Urinary bladder (tissue), 4 donors: ENCODE measurements around the gene BARHL2. TPM values are rescaled to one million over a fixed set of nuclear protein-coding genes. Genes with fewer than 3 reads are reported as not detected.

ENCODE experiments used
- DNase-seq: peaks from one replicate; pipeline ENCODE4 v3.0.0-alpha.2; 2015; ENCODE audit errors: extremely low spot score
- H3K27ac ChIP-seq: one replicate; pipeline ENCODE4 v1.5.1; 2013; ENCODE audit warnings: low read depth, mild to moderate bottlenecking, moderate library complexity
- H3K36me3 ChIP-seq: one replicate; pipeline ENCODE4 v1.6.1; 2013; ENCODE audit warnings: mild to moderate bottlenecking, moderate library complexity; ENCODE audit not compliant: insufficient read depth
- H3K4me1 ChIP-seq: one replicate; pipeline ENCODE4 v1.6.1; 2013; ENCODE audit warnings: mild to moderate bottlenecking, moderate library complexity; ENCODE audit not compliant: insufficient read depth
- H3K4me3 ChIP-seq: one replicate; pipeline ENCODE4 v1.5.1; 2013; ENCODE audit warnings: low read depth, low read length
- WGBS: extraction: QIAGEN DNeasy Blood & Tissue Kit; methylation state at CpG from one replicate; pipeline ENCODE4 v1.1.7; 2013; 5-methylcytosine and 5-hydroxymethylcytosine counted together
- polyA plus RNA-seq: library from polyadenylated mRNA; stranded (reverse); fragments of 200-250 nt; gene quantifications from one replicate; pipeline ENCODE4 v1.2.3, GENCODE V29; 2013
- total RNA-seq: library from RNA; depleted of rRNA; stranded (reverse); fragments of >200 nt; gene quantifications from one replicate; pipeline ENCODE4 v1.2.3, GENCODE V29; 2014
- donor health status: healthy with polysubstance abuse.
- donor health status: healthy.

BARHL2 gene
- not detected for total RNA-seq
- not detected for polyA plus RNA-seq

- H3K4me1 ChIP-seq, result peaks cover 2% of the 10 kb centered on the region
- 3% methylated on average over 58 of the region's 58 CpGs for WGBS
- H3K27ac ChIP-seq, result no peak within 1 kb of the TSS
- H3K4me3 ChIP-seq, result peak within 1 kb of the TSS; percentile 46
- DNase-seq, result no peak
- no peaks in the 10 kb centered on the region for H3K36me3 ChIP-seq
These were observed at the start of gene BARHL2 for GRCh38 chr1:90716552-90717355. Gene BARHL2, minus strand, starts transcription at chr1:90717302. Its CDS starts 107 bp downstream, at chr1:90717195.

- no peak overlapping the region for H3K4me3 ChIP-seq
- no peaks in the 10 kb centered on the region for H3K36me3 ChIP-seq
- H3K4me1 ChIP-seq, result no peaks in the 10 kb centered on the region
- DNase-seq, result no peak
- no peak overlapping the region for H3K27ac ChIP-seq
- WGBS, result 82% methylated on average over 6 of the region's 6 CpGs
These were observed 46.8 kb upstream of the BARHL2 start for GRCh38 chr1:90763930-90764329.

GRCh38 chr1:90763506-90763905, 46.4 kb upstream of the BARHL2 start:
- Histone ChIP-seq H3K27ac (no peak overlapping the region), H3K36me3 (no peaks in the 10 kb centered on the region), H3K4me1 (no peaks in the 10 kb centered on the region), H3K4me3 (no peak overlapping the region)
- WGBS, result 73% methylated on average over 3 of the region's 3 CpGs
- DNase-seq, result no peak

- WGBS, result 20% methylated on average over 12 of the region's 12 CpGs
- H3K4me3 ChIP-seq, result no peak overlapping the region
- no peaks in the 10 kb centered on the region for H3K36me3 ChIP-seq
- H3K4me1 ChIP-seq, result no peaks in the 10 kb centered on the region
- DNase-seq, result no peak
- H3K27ac ChIP-seq, result no peak overlapping the region
These were observed 44.9 kb upstream of the BARHL2 start for GRCh38 chr1:90761781-90762589.

- no peaks in the 10 kb centered on the region for H3K36me3 ChIP-seq
- no peaks in the 10 kb centered on the region for H3K4me1 ChIP-seq
- 58% methylated on average over 7 of the region's 7 CpGs for WGBS
- no peak overlapping the region for H3K27ac ChIP-seq
- DNase-seq, result no peak
- no peak overlapping the region for H3K4me3 ChIP-seq
These were observed 44.1 kb upstream of the BARHL2 start for GRCh38 chr1:90761156-90761555.

GRCh38 chr1:90753556-90753955, 36.5 kb upstream of the BARHL2 start:
- H3K36me3 ChIP-seq, result no peaks in the 10 kb centered on the region
- no peak for DNase-seq
- 70% methylated on average over 1 of the region's 1 CpG for WGBS
- no peak overlapping the region for H3K27ac ChIP-seq
- no peaks in the 10 kb centered on the region for H3K4me1 ChIP-seq
- H3K4me3 ChIP-seq, result no peak overlapping the region

GRCh38 chr1:90748668-90749067, 31.6 kb upstream of the BARHL2 start:
- Histone ChIP-seq H3K4me3 (no peak overlapping the region), H3K4me1 (no peaks in the 10 kb centered on the region), H3K27ac (no peak overlapping the region), H3K36me3 (no peaks in the 10 kb centered on the region)
- no peak for DNase-seq

GRCh38 chr1:90746857-90747256, 29.8 kb upstream of the BARHL2 start:
- Histone ChIP-seq H3K4me3 (no peak overlapping the region), H3K27ac (no peak overlapping the region), H3K36me3 (no peaks in the 10 kb centered on the region), H3K4me1 (no peaks in the 10 kb centered on the region)
- WGBS, result 96% methylated on average over 1 of the region's 1 CpG
- DNase-seq, result no peak

GRCh38 chr1:90745972-90746371, 28.9 kb upstream of the BARHL2 start:
- no peak overlapping the region for H3K4me3 ChIP-seq
- WGBS, result 94% methylated on average over 2 of the region's 2 CpGs
- no peaks in the 10 kb centered on the region for H3K36me3 ChIP-seq

GRCh38 chr1:90732136-90732535, 15.0 kb upstream of the BARHL2 start:
- no peaks in the 10 kb centered on the region for H3K36me3 ChIP-seq
- DNase-seq, result no peak
- peaks cover 2% of the 10 kb centered on the region for H3K4me1 ChIP-seq
- H3K27ac ChIP-seq, result no peak overlapping the region
- WGBS, result 37% methylated on average over 3 of the region's 3 CpGs
- no peak overlapping the region for H3K4me3 ChIP-seq

More at GRCh38 chr1:90745972-90746371, 28.9 kb upstream of the BARHL2 start:
- no peaks in the 10 kb centered on the region for H3K4me1 ChIP-seq
- H3K27ac ChIP-seq, result no peak overlapping the region
- DNase-seq, result no peak

GRCh38 chr1:90731382-90732050, 14.4 kb upstream of the BARHL2 start:
- H3K4me1 ChIP-seq, result peaks cover 2% of the 10 kb centered on the region
- H3K27ac ChIP-seq, result no peak overlapping the region
- no peaks in the 10 kb centered on the region for H3K36me3 ChIP-seq
- no peak for DNase-seq
- 29% methylated on average over 6 of the region's 6 CpGs for WGBS
- no peak overlapping the region for H3K4me3 ChIP-seq

- peaks cover 2% of the 10 kb centered on the region for H3K4me1 ChIP-seq
- 2% methylated on average over 51 of the region's 51 CpGs for WGBS
- H3K27ac ChIP-seq, result no peak overlapping the region
- H3K4me3 ChIP-seq, result peak overlapping the region; percentile 4
- H3K36me3 ChIP-seq, result no peaks in the 10 kb centered on the region
- DNase-seq, result no peak
These were observed 13.3 kb upstream of the BARHL2 start for GRCh38 chr1:90730243-90731022.
